Activated naive CD8-positive, alpha-beta T cell treated with anti-CD3 and anti-CD28 coated beads, Interleukin-2, amount 50 U/mL, for 24 hours (primary cell): ENCODE data around the gene ADAMTS6.

ENCODE experiments used
- ATAC-seq: fragments of 150-1000 bp; cut with Tn5 transposase; one replicate; pipeline ENCODE4 v1.10.0; 2021
- DNase-seq: peaks from one replicate; pipeline ENCODE4 v3.0.0; 2021
- H3K27ac Mint-ChIP-seq: one replicate; pipeline ENCODE4 v1.8.0; 2021; ENCODE audit warnings: mild to moderate bottlenecking, mixed read lengths
- H3K27me3 Mint-ChIP-seq: one replicate; pipeline ENCODE4 v1.8.0; 2021; ENCODE audit warnings: mixed read lengths
- H3K36me3 Mint-ChIP-seq: one replicate; pipeline ENCODE4 v1.8.0; 2021; ENCODE audit warnings: low read depth, mixed read lengths
- H3K4me1 Mint-ChIP-seq: one replicate; pipeline ENCODE4 v1.8.0; 2021; ENCODE audit warnings: mixed read lengths
- H3K4me3 Mint-ChIP-seq: one replicate; pipeline ENCODE4 v1.8.0; 2021; ENCODE audit warnings: mild to moderate bottlenecking, moderate library complexity, mixed read lengths
- H3K9me3 Mint-ChIP-seq: one replicate; pipeline ENCODE4 v1.8.0; 2021; ENCODE audit warnings: mixed read lengths

The ADAMTS6 gene

DNA sequence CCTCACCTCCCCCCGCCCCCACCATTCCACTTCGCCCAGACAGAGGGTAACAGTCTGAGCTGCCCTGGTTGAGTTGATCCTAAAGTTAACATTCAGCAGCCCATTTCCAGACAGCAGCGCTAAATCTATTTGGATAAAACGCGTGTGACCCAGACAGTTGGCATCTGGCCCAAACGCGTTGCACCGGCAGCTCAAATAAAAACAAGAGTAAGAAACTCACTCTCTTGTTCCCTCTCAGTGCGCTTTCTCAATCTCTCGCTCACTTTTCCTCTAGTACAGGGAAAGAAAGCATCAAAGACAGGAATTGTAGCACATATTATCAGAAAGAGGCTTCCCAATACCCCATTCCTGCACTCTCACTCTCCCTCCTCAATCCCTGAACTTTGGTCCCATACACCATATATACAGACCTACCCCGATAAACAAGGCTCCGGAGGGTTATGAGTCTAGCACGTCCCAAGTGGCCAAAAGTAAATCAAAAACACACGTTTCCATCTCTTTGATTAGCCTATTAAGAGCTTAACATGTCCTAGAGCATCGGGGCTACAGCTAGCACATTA lies 1.3 kb downstream of the ADAMTS6 start:
- no peaks in the 10 kb centered on the region for H3K36me3 Mint-ChIP-seq
- DNase-seq, result peak; percentile 32
- H3K27ac Mint-ChIP-seq, result no peak overlapping the region
- no peaks in the 10 kb centered on the region for H3K27me3 Mint-ChIP-seq
- H3K4me3 Mint-ChIP-seq, result no peak overlapping the region
- peak; percentile 25 for ATAC-seq
- peaks cover 17% of the 10 kb centered on the region for H3K4me1 Mint-ChIP-seq
- H3K9me3 Mint-ChIP-seq, result no peaks in the 10 kb centered on the region

DNA sequence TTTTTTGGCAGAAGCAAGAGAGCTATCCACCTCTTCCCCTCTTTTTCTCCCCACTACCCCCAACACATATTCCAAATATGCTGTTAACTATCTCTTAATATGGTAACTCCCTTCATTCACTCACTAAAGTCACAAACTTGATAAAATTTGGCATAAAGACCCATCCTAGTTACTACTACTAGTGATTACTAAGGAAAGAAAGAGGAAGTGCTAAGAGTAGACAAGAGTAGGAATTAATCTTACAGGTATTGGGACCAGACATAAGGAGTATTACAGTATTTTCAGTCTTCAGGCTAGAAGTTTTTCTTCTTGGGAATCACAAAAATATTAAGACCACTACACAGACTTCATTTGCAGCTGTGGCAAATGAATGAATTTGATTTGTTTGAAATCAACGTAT lies 2.2 kb downstream of the ADAMTS6 start:
- no peak overlapping the region for H3K27ac Mint-ChIP-seq
- peaks cover 17% of the 10 kb centered on the region for H3K4me1 Mint-ChIP-seq
- no peaks in the 10 kb centered on the region for H3K27me3 Mint-ChIP-seq
- ATAC-seq, result no peak
- DNase-seq, result no peak
- H3K36me3 Mint-ChIP-seq, result no peaks in the 10 kb centered on the region
- no peak overlapping the region for H3K4me3 Mint-ChIP-seq
- H3K9me3 Mint-ChIP-seq, result no peaks in the 10 kb centered on the region

DNA sequence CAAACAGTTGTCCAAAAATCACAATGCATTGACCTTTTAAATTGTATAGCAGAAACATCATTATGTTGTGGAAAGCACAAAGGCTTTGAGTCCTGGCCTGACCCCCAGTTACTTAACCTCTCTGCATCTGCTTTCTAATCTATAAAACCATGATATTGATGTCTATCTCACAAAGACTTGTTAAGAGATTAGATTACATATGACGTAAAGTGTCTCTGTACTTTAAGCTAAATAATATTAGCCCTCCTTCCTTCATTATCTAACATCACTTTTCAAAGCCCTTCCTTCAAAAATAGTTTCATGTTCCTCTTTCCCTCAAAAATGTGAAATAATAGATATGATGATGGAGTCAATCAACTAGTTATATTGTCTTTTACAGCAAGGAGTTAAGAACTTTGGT lies 3.4 kb downstream of the ADAMTS6 start:
- Mint-ChIP-seq H3K36me3 (no peaks in the 10 kb centered on the region), H3K4me1 (peaks cover 14% of the 10 kb centered on the region), H3K9me3 (no peaks in the 10 kb centered on the region), H3K4me3 (no peak overlapping the region), H3K27me3 (no peaks in the 10 kb centered on the region), H3K27ac (no peak overlapping the region)
- DNase-seq (no peak), ATAC-seq (no peak)

DNA sequence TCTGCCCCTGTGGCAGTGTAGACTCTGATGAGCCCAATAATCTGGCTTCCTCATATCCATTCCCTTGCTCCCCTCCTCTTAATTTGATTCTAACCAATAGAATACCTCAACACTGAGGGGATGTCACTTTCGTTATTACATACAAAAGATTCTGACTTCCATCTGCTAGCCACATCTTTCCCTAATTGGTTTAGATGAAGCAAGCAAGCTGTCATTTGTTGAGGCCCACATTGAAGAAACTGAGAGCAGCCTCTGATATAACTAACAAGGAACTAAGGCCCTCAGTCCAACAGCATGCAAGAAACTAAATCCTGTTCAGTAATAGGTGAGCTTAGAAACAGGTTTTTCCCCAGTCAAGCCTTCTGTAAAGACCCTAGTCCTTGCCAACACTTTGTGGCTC lies 5.8 kb downstream of the ADAMTS6 start:
- DNase-seq (no peak), ATAC-seq (no peak)
- peaks cover 2% of the 10 kb centered on the region for H3K4me1 Mint-ChIP-seq
- H3K36me3 Mint-ChIP-seq, result no peaks in the 10 kb centered on the region
- no peaks in the 10 kb centered on the region for H3K27me3 Mint-ChIP-seq
- H3K4me3 Mint-ChIP-seq, result no peak overlapping the region
- no peak overlapping the region for H3K27ac Mint-ChIP-seq
- H3K9me3 Mint-ChIP-seq, result no peaks in the 10 kb centered on the region

DNA sequence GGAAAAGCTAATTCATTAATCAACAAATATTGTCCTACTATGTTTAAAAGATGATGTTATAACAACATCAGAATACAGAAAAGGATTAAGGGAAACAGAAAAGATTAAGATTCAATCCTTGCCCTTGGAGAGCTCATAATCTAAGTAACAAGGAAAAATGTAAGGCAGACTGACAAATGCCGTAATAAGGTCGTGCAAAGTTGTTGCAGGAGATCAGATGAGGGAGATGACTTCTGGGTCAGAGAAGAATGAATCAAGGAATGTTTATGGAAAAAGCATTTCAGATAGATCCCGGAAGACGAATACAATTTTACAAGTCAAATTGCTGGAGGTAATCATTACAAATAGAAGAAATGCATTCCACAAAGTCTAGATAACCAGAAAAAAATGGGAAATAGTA lies 6.4 kb downstream of the ADAMTS6 start:
- Mint-ChIP-seq H3K9me3 (no peaks in the 10 kb centered on the region), H3K27me3 (no peaks in the 10 kb centered on the region), H3K4me1 (peaks cover 2% of the 10 kb centered on the region), H3K36me3 (no peaks in the 10 kb centered on the region), H3K4me3 (no peak overlapping the region), H3K27ac (no peak overlapping the region)
- DNase-seq (no peak), ATAC-seq (no peak)

DNA sequence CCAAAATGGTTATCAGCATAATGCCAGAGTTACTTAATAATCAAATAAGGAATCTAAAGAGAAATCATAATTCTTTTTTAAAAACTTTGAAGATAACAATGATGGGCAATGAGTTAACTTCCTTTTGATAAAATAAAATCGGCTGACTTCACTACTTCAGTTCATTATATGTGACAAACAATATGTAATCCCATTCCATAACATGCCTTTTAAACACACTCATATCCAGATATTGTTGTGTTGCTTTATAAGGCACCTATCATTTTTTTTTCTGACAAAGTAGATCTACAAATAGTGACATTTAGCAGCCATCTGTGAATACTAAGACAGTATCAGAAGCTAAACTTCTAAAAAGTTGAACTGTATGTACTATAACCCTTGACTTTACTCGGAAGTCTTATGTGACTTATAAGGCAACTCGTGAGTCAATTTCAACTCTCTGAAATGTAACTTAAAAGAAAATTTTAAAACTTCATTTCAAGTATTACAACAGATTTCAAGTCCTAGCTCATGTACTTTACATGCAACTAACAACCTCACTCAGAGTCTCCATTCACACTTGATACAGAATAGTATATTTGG lies 7.5 kb downstream of the ADAMTS6 start:
- no peaks in the 10 kb centered on the region for H3K36me3 Mint-ChIP-seq
- ATAC-seq (no peak), DNase-seq (no peak)
- no peaks in the 10 kb centered on the region for H3K9me3 Mint-ChIP-seq
- H3K4me3 Mint-ChIP-seq, result no peak overlapping the region
- H3K27me3 Mint-ChIP-seq, result no peaks in the 10 kb centered on the region
- peaks cover 2% of the 10 kb centered on the region for H3K4me1 Mint-ChIP-seq
- H3K27ac Mint-ChIP-seq, result no peak overlapping the region

DNA sequence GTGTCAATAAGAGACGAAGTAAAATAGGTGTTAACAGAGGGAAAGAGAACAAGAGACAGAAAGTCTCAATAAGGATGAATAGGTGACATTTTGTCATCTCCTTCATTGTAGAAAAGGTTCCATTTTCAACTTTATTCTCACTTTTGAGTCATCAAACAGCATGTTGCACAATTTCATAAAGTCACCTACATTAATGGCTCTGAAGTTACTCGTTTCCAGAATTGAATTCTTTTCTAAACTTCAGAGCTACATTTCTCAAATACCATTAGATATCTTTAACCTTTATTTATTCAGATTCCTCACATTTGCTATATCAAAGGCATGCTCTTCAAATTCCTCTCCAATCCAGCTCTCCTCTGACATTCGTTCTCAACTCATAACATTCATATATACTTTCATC lies 13.1 kb downstream of the ADAMTS6 start:
- Mint-ChIP-seq H3K9me3 (no peaks in the 10 kb centered on the region), H3K27me3 (no peaks in the 10 kb centered on the region), H3K4me3 (no peak overlapping the region), H3K4me1 (no peaks in the 10 kb centered on the region), H3K27ac (no peak overlapping the region), H3K36me3 (no peaks in the 10 kb centered on the region)
- DNase-seq (no peak), ATAC-seq (no peak)

DNA sequence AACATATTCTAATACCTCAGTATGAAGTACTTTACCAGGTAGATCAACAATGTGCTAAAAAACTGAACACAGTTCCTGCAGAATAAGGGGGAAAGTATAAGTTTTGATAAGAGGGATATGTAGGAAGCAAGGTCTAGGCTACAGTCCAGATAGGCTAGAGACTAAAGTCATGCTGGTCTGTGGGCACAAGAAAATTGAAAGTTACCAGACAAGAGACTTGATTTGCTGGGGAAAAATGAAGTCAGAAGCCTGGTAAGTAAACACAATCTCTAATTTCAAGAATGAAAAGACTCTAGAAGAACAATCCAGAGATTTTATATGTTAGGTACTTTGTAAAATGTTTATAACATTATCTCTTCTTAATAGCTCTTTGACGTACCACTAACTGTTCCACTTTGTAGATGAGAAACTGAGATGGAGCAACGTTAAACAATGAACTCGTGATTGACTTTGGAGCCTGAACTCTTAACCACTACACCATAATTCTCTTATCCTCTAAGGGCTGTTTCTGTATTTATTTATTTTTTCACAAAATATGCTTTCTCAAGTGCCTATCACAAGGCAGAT lies 19.5 kb downstream of the ADAMTS6 start:
- H3K4me3 Mint-ChIP-seq, result no peak overlapping the region
- DNase-seq (no peak), ATAC-seq (no peak)
- no peaks in the 10 kb centered on the region for H3K27me3 Mint-ChIP-seq
- no peaks in the 10 kb centered on the region for H3K4me1 Mint-ChIP-seq
- H3K9me3 Mint-ChIP-seq, result no peaks in the 10 kb centered on the region
- H3K27ac Mint-ChIP-seq, result no peak overlapping the region
- no peaks in the 10 kb centered on the region for H3K36me3 Mint-ChIP-seq

DNA sequence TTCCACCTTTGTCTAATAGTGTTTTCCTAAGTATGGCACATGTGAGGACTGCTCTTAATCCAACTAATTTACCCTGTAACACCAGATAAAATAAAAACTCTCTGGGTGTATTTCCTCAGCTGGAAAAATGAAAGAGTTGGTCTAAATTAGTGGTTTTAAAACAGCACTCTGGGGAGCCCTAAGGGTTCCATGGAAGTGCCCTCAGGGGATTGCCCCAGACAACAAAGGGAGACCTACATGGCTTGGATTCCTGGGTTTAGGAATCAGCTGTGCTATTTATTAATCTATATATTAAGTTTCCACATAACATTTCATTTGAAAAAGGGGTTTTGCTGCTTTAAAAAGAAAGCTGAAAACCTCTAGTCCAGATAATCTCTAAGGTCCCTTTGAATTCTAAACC lies 20.2 kb downstream of the ADAMTS6 start:
- Mint-ChIP-seq H3K27ac (no peak overlapping the region), H3K36me3 (no peaks in the 10 kb centered on the region), H3K4me1 (no peaks in the 10 kb centered on the region), H3K9me3 (no peaks in the 10 kb centered on the region), H3K4me3 (no peak overlapping the region), H3K27me3 (no peaks in the 10 kb centered on the region)
- ATAC-seq, result no peak
- DNase-seq, result no peak

DNA sequence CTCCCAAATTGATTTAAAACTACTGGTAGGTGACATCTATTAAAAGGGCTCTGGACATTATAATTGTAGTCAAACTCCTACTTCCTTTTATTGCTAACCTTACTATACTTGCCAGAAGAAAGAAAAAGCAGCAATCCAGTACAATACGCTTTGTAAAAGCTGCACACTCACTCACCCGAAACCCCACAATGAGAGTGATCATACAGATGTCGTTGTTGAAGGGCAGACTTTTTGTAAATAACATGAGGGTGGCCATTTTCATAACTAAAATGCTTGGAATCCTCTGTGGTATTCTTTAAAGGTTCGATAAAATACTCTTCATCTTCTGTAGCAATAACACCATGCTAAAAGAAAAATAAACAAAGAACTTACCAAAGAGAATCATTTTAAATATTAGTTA lies 21.7 kb downstream of the ADAMTS6 start:
- Mint-ChIP-seq H3K27me3 (no peaks in the 10 kb centered on the region), H3K36me3 (no peaks in the 10 kb centered on the region), H3K4me3 (no peak overlapping the region), H3K4me1 (no peaks in the 10 kb centered on the region), H3K27ac (no peak overlapping the region), H3K9me3 (no peaks in the 10 kb centered on the region)
- ATAC-seq (no peak), DNase-seq (no peak)

DNA sequence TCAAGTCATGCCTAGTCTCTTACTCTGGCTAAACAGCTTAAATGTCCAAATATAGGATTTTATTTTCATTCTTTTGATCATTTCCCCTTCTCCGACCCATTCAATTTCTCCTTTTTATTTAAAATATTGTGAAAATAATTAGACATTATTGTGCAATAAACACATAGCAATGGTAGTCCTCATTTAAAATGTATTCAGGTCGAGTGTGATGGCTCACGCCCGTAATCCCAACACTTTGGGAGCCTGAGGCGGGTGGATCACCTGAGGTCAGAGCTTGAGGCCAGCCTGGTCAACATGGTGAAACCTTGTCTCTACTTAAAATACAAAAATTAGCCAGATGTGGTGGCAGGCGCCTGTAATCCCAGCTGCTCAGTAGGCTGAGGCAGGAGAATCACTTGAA lies 26.7 kb downstream of the ADAMTS6 start:
- no peaks in the 10 kb centered on the region for H3K4me1 Mint-ChIP-seq
- H3K9me3 Mint-ChIP-seq, result no peaks in the 10 kb centered on the region
- ATAC-seq, result no peak
- H3K27me3 Mint-ChIP-seq, result no peaks in the 10 kb centered on the region
- H3K4me3 Mint-ChIP-seq, result no peak overlapping the region
- no peaks in the 10 kb centered on the region for H3K36me3 Mint-ChIP-seq
- no peak overlapping the region for H3K27ac Mint-ChIP-seq
- DNase-seq, result no peak

DNA sequence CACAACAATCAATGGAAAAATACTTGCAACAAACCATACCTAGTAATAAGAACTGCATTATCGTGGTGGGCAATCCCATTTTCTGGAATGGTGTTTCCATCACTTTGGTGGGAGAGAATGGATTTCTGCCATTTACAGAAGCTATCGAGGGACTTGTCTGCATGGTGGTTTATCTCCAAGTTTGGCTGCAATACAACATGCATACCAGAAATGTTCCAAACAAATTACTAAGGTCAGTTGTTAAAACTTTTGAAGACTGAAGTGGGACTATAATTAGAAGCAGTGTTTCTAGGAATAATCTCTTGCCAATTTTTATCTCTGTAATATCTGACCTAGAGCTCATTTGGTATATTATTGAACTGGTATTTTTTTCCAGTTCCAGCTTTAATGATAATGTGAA lies 30.3 kb downstream of the ADAMTS6 start:
- Mint-ChIP-seq H3K4me1 (no peaks in the 10 kb centered on the region), H3K36me3 (no peaks in the 10 kb centered on the region), H3K9me3 (no peaks in the 10 kb centered on the region), H3K4me3 (no peak overlapping the region), H3K27ac (no peak overlapping the region), H3K27me3 (no peaks in the 10 kb centered on the region)
- DNase-seq (no peak), ATAC-seq (no peak)

DNA sequence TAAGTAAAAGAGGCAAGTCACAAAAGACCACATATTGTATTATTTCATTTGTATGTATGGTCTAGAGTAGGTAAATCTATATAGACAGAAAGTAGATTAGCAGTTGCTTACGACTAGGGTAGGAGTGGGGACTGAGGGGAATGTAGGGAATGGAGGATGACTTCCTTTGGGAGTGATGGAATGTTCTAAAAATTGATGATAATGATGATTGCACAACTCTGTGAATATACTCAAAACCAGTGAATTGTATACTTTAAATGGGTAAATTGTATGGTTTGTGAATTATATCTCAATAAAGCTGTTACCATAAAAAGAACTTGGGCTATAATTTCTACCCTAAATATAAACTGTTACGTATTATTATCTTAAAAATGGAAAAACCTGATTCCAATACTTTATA lies 35.0 kb downstream of the ADAMTS6 start:
- Mint-ChIP-seq H3K4me1 (no peaks in the 10 kb centered on the region), H3K27ac (no peak overlapping the region), H3K36me3 (no peaks in the 10 kb centered on the region), H3K27me3 (no peaks in the 10 kb centered on the region), H3K4me3 (no peak overlapping the region), H3K9me3 (no peaks in the 10 kb centered on the region)
- no peak for ATAC-seq
- DNase-seq, result no peak

DNA sequence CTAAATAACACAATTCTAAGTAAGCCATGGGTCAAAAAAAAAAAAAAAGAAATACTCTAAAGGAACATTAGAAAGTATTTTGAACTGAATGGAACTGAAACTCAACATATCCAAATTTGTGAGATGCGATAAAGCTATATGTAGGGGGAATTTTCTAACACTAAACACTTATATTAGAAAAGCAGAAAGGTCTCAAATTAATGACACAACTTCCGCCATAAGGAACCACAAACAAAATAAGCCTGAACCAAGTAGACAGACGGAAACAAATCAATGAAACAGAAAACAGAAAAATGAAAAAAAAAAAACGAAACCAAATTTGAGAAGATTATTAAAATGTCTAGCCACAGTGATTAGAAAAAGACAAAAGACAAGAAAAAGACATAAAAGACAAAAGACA lies 39.9 kb downstream of the ADAMTS6 start:
- Mint-ChIP-seq H3K27ac (no peak overlapping the region), H3K4me3 (no peak overlapping the region), H3K4me1 (no peaks in the 10 kb centered on the region)

DNA sequence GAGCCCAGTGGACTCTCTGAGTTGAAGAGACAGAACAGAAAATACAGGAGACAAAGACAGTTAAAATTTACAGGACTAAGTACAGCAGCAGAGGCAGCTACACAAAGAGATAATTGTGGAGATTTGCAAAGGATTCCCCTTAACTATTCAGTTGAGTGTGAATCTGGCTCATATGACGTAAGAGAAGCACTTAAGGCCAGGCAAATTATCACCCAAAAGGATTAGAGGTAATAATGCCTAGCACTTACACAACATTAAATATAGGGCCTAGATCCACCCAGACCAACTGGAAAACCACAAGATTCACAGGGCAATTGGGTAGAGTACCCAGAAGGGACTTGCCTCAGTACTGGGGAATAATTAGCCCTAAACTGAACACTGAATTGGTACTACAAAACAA lies 41.3 kb downstream of the ADAMTS6 start:
- Mint-ChIP-seq H3K36me3 (no peaks in the 10 kb centered on the region), H3K4me3 (no peak overlapping the region), H3K9me3 (no peaks in the 10 kb centered on the region), H3K27ac (no peak overlapping the region), H3K4me1 (no peaks in the 10 kb centered on the region), H3K27me3 (no peaks in the 10 kb centered on the region)
- ATAC-seq (no peak), DNase-seq (no peak)

More for the DNA sequence above, 39.9 kb downstream of the ADAMTS6 start:
- no peaks in the 10 kb centered on the region for H3K9me3 Mint-ChIP-seq
- H3K27me3 Mint-ChIP-seq, result no peaks in the 10 kb centered on the region
- DNase-seq (no peak), ATAC-seq (no peak)
- H3K36me3 Mint-ChIP-seq, result no peaks in the 10 kb centered on the region

DNA sequence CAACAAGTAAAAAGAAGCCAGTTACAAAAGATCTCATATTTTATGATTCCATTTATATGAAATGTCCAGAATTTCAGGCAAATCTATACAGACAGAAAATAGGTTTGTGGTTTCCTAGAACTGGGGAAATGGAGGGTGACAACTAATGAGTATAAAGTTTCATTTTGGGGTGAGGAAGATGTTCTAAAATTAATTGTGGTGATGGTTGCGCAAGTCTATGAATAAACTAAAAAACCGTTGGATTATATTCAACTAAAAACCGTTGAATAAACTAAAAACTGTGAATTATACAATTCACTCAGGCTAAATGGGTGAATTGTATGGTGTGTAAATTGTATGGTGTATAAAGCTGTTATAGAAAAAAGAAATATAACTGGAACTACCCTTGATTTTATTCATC lies 47.6 kb downstream of the ADAMTS6 start:
- H3K27ac Mint-ChIP-seq, result no peak overlapping the region
- H3K4me3 Mint-ChIP-seq, result no peak overlapping the region
- no peaks in the 10 kb centered on the region for H3K4me1 Mint-ChIP-seq
- DNase-seq (no peak), ATAC-seq (no peak)
- no peaks in the 10 kb centered on the region for H3K9me3 Mint-ChIP-seq
- H3K36me3 Mint-ChIP-seq, result no peaks in the 10 kb centered on the region
- no peaks in the 10 kb centered on the region for H3K27me3 Mint-ChIP-seq
